Measurements from ENCODE around the gene CCDC69. TPM values are rescaled to one million over a fixed set of nuclear protein-coding genes. Genes with fewer than 3 reads are reported as not detected.

The CCDC69 gene
- total and polyA plus RNA-seq, 9 donors = 22.6 to 158 (median 37.3) TPM

GRCh38 chr5:151251001-151251551, 27.2 kb upstream of the CCDC69 start:
- Histone ChIP-seq H3K9me3 (no peaks in the 10 kb centered on the region), H3K36me3 (no peaks in the 10 kb centered on the region), H3K27ac (no peak overlapping the region), H3K4me1 (ENCODE audit: insufficient read depth) (peaks cover 4% of the 10 kb centered on the region), H3K4me3 (no peak overlapping the region), H3K27me3 (no peaks in the 10 kb centered on the region)
- no peak for TF ChIP-seq EP300 (IDR thresholded peaks at IDR 0.05)
- TF ChIP-seq POLR2A (IDR thresholded peaks at IDR 0.05) = no peak
- TF ChIP-seq CTCF (IDR thresholded peaks at IDR 0.05) = no peak
- WGBS, 3 donors = 90 to 95% (median 91%) methylated on average over 5 of the region's 5 CpGs
- intact Hi-C loops (cut with DNase I) = loop anchor here in 2 of 4 donors (5.0 kb wide), 2 partner anchors 254 to 659 kb away; no protein-coding TSS in a partner anchor
- no peak for DNase-seq

DNA sequence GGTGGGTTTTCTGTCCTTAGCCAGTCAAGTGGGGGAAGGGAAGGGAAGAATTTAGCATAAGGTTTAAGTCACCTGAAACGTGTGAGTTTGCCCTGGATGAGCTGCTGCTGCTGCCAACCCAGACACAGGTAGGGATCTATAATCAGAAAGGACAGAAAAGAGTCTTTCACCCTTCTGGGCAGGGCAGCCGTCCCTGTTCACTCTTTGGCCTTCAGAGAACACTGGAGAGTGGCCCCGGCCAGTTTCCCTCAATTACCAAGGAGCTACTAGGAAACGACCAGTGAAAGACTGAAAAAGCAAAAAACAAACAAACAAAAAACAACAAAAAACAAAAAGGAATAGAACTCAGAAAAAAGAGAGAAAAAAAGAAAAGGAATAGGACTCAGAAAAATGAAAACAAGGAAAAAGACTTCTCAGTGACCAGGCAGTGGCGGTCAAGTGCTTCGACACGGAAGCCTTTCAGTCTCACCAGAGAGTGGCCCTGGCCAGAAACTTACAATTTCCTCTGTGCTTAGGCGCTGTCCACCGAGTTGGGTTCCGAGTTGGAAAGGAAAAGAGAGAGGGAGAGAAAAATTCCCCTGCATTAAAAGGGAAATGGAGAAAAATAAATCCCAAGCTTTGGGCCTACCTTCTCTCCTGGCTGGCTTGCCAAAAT, 26.6 kb upstream of the CCDC69 start:
- TF ChIP-seq POLR2A (IDR thresholded peaks at IDR 0.05) (no peak), EP300 (IDR thresholded peaks at IDR 0.05) (no peak), CTCF (IDR thresholded peaks at IDR 0.05) (no peak)
- intact Hi-C loops (cut with DNase I) = loop anchor here in 2 of 4 donors (5.0 kb wide), 2 partner anchors 253 to 658 kb away; no protein-coding TSS in a partner anchor
- H3K27me3 ChIP-seq = no peaks in the 10 kb centered on the region
- H3K4me3 ChIP-seq = no peak overlapping the region
- H3K36me3 ChIP-seq = no peaks in the 10 kb centered on the region
- no peak overlapping the region for H3K27ac ChIP-seq
- peaks cover 4% of the 10 kb centered on the region for H3K4me1 ChIP-seq (ENCODE audit: insufficient read depth)
- H3K9me3 ChIP-seq = no peaks in the 10 kb centered on the region
- 86 to 87% (median 87%) methylated on average over 10 of the region's 10 CpGs for WGBS, 3 donors
- DNase-seq = no peak

DNA sequence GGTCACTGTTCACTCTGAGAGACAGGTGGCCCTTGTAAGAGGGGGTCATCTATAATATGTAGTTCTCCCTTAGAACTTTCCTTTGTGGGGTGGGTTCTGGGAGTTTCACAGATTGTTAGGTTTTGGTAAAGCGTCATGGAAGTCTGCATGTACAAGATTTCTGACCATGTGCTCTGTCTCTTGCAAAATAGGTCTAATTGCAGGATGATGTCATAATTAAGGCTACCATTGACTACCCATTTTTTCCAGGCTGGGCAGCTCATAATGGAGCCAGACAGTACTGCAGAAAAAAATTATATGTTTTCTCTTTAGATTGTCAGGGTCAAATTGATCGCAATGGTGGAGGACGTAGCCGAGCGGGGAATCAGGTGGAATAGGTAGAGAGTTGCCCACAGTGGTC, 25.4 kb upstream of the CCDC69 start:
- H3K27ac ChIP-seq = no peak overlapping the region
- 75 to 86% (median 78%) methylated on average over 5 of the region's 5 CpGs for WGBS, 3 donors
- H3K36me3 ChIP-seq = no peaks in the 10 kb centered on the region
- peaks cover 4% of the 10 kb centered on the region for H3K4me1 ChIP-seq (ENCODE audit: insufficient read depth)
- H3K27me3 ChIP-seq = no peaks in the 10 kb centered on the region
- intact Hi-C loops (cut with DNase I) = no loop called here
- H3K4me3 ChIP-seq = no peak overlapping the region
- TF ChIP-seq CTCF (IDR thresholded peaks at IDR 0.05) (no peak), POLR2A (IDR thresholded peaks at IDR 0.05) (no peak), EP300 (IDR thresholded peaks at IDR 0.05) (no peak)
- DNase-seq = no peak
- H3K9me3 ChIP-seq = no peaks in the 10 kb centered on the region

GRCh38 chr5:151248651-151249050, 24.8 kb upstream of the CCDC69 start:
- intact Hi-C loops (cut with DNase I) = no loop called here
- Histone ChIP-seq H3K27ac (no peak overlapping the region), H3K9me3 (no peaks in the 10 kb centered on the region), H3K27me3 (no peaks in the 10 kb centered on the region), H3K4me3 (no peak overlapping the region), H3K36me3 (no peaks in the 10 kb centered on the region), H3K4me1 (ENCODE audit: insufficient read depth) (peaks cover 3% of the 10 kb centered on the region)
- WGBS, 3 donors = 52 to 69% (median 63%) methylated on average over 2 of the region's 2 CpGs
- TF ChIP-seq EP300 (IDR thresholded peaks at IDR 0.05) = no peak
- no peak for DNase-seq

DNA sequence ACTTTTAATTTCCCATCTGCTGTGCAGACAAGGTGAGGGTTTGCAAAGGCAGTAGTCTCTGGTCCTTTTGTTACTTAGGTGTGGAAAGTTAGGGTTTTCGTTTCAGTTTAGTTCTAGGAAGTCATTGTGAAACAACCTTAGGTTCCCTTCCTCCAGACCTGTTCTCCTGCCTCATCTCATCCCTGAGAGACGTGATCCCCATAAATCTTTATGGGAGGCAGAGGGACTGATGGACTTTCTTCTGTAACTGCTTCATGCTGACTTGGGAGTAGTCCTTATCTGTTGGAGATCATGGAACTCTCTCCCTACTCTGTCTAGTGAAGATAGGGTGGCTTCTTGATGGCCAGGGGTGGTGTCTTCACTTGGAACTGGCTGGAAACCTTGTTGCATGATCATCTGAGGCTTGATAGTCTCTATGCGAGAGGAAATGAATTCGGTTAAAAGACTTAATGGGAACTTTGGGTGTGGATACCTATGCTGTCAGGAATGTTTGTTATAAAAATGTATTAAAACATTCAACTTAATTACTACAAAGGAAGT, 21.9 kb upstream of the CCDC69 start:
- 81 to 94% (median 81%) methylated on average over 4 of the region's 4 CpGs for WGBS, 3 donors
- no peak for DNase-seq
- no peaks in the 10 kb centered on the region for H3K36me3 ChIP-seq
- H3K27ac ChIP-seq = no peak overlapping the region
- H3K4me3 ChIP-seq = no peak overlapping the region
- no peaks in the 10 kb centered on the region for H3K27me3 ChIP-seq
- TF ChIP-seq EP300 (IDR thresholded peaks at IDR 0.05) (no peak), CTCF (IDR thresholded peaks at IDR 0.05) (no peak), POLR2A (IDR thresholded peaks at IDR 0.05) (no peak)
- no peaks in the 10 kb centered on the region for H3K4me1 ChIP-seq (ENCODE audit: insufficient read depth)
- H3K9me3 ChIP-seq = no peaks in the 10 kb centered on the region
- intact Hi-C loops (cut with DNase I) = no loop called here
